ENCODE data around the gene UBE3D.

- TF ChIP-seq POLR2A (IDR thresholded peaks at IDR 0.05), result no peak
- TF ChIP-seq, protein P1, sequence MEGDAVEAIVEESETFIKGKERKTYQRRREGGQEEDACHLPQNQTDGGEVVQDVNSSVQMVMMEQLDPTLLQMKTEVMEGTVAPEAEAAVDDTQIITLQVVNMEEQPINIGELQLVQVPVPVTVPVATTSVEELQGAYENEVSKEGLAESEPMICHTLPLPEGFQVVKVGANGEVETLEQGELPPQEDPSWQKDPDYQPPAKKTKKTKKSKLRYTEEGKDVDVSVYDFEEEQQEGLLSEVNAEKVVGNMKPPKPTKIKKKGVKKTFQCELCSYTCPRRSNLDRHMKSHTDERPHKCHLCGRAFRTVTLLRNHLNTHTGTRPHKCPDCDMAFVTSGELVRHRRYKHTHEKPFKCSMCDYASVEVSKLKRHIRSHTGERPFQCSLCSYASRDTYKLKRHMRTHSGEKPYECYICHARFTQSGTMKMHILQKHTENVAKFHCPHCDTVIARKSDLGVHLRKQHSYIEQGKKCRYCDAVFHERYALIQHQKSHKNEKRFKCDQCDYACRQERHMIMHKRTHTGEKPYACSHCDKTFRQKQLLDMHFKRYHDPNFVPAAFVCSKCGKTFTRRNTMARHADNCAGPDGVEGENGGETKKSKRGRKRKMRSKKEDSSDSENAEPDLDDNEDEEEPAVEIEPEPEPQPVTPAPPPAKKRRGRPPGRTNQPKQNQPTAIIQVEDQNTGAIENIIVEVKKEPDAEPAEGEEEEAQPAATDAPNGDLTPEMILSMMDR (IDR thresholded peaks at IDR 0.05), result no peak
Measured at GRCh38 chr6:82910820-82911219, 154.8 kb downstream of the UBE3D start.

All from Peyer's patch (tissue), 4 donors.